ENCODE results near the gene CHRNA5.
"Not testable (repeated sequence)": the region's sequence is repeated elsewhere in the genome, so short reads cannot be mapped to it uniquely, and the experiment has no call there.

CHRNA5 gene

DNA sequence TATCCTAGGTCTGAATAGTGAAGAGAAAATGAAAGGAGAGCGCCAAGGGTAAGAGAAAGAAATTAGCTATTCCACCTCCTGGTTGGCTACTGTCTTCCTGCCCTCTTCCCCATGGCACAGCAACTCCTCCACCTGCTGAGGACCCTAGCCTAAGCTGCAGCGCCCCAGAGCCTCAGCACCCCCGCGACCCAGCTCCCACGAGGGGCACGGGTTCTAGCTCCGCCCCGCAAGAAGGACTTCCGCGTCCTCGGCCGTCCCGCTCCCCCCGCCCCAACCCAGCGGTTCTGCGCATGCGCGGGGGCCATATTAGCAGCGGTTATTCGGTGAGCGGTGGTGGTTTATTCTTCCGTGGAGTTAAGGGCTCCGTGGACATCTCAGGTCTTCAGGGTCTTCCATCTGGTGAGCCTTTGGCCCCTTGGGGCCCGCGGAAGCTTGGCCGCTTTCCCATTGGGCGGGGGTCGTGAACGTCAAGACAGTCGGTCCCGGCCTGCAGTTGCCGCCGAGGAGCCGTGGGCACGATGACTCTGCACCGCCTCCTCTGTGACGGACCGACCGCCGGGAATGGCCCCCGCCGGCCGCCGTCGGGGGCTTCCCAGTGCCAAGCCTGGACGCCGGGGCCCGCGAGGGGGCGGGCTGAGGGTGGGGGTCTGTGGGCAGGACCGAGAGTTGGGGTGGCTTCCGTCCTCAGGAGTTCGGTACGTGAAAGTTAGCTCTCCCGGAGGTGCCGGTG, 25.0 kb upstream of the CHRNA5 start, which contains the start of gene PSMA4:
Gene PSMA4, plus strand, starts transcription at position 304 of the 730 bp plus-strand sequence. CDS start 1,484 bp downstream, outside the sequence.
- FAIRE-seq, result peak; percentile 93
- DNase-seq (ENCODE audit: insufficient read length, low spot score), result peak; percentile 82
- TF ChIP-seq POU2F2 (IDR thresholded peaks at IDR 0.05; ENCODE audit: low read depth, low read length) (peak; percentile 65; the same call in 1 of the 2 replicates), POLR2A (IDR thresholded peaks at IDR 0.05; ENCODE audit: low read depth, low read length) (peak; percentile 91), POLR2AphosphoS5 (IDR thresholded peaks at IDR 0.05; ENCODE audit: low read depth, low read length) (peak; percentile 83), SPI1 (IDR thresholded peaks at IDR 0.05; ENCODE audit: low read depth, low read length) (no peak), PAX5 (IDR thresholded peaks at IDR 0.05; ENCODE audit: insufficient read depth, low read length, severe bottlenecking) (no peak), TAF1 (IDR thresholded peaks at IDR 0.05; ENCODE audit: low read depth, low read length) (peak; percentile 75; the same call in 1 of the 2 replicates)

DNA sequence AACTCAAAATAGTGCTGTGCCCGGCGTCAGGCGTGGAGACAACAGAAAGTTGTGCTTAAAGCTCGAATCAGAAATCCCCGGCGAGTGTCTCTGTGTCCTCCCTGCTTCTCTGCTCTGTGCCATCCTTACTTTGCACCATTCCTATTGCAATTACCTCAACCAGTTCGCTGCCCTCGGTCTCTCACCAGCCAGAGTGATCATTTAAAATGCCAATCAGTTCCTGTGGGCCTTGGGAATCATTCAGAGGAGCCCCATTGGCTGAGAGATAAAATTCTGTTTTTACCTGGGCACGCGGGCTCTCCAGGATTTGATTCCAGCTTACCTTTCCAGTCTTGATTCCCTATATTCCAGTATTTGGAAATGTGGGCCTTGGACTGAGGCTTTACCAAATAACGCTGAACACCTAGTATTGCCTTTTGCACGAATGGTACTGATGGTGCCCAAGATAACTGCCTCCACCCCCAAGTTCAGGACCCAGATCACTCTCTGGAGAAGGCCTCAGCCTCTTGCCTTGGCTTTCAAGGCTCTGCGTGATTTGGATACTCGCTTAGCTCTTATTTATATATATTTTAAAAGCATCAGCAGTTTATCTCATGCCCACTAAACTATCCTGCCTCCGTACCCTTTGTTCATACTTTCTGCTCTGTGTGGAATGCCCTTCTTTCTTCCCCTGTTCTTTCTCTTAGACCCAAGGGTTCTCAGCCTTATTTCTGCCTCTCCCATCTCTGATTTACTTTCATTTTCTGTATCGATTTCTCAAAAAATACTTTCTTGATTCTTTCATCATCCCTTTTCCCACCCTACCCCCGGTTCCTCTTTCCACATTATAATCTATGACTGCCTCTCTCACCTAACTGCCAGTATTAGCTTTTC, 24.2 kb upstream of the CHRNA5 start:
- DNase-seq (ENCODE audit: insufficient read length, low spot score), result no peak
- no peak for TF ChIP-seq PAX5 (IDR thresholded peaks at IDR 0.05; ENCODE audit: insufficient read depth, low read length, severe bottlenecking)
- peak; percentile 55 for TF ChIP-seq SPI1 (IDR thresholded peaks at IDR 0.05; ENCODE audit: low read depth, low read length)
- no peak for TF ChIP-seq POU2F2 (IDR thresholded peaks at IDR 0.05; ENCODE audit: low read depth, low read length)
- TF ChIP-seq POLR2A (IDR thresholded peaks at IDR 0.05; ENCODE audit: low read depth, low read length), result no peak
- no peak for FAIRE-seq

DNA sequence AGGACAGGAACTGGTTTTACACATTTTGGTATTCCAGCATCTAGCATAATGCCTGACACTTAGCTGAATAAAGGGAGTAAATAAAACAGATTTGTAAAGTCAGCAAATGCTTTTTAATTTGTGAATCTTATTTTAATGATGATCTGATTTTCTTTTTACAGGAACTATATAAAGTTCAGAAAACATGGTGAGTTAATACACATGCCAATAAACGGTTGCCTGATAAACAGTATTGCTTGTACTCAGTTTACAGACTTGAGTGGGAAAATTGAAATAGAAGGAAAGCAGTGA, 23.6 kb upstream of the CHRNA5 start:
- no peak for FAIRE-seq
- TF ChIP-seq SPI1 (IDR thresholded peaks at IDR 0.05; ENCODE audit: low read depth, low read length), result no peak
- TF ChIP-seq POU2F2 (IDR thresholded peaks at IDR 0.05; ENCODE audit: low read depth, low read length), result no peak
- TF ChIP-seq PAX5 (IDR thresholded peaks at IDR 0.05; ENCODE audit: insufficient read depth, low read length, severe bottlenecking), result no peak
- TF ChIP-seq POLR2AphosphoS5 (IDR thresholded peaks at IDR 0.05; ENCODE audit: low read depth, low read length), result no peak
- TF ChIP-seq POLR2A (IDR thresholded peaks at IDR 0.05; ENCODE audit: low read depth, low read length), result no peak
- DNase-seq (ENCODE audit: insufficient read length, low spot score), result no peak

DNA sequence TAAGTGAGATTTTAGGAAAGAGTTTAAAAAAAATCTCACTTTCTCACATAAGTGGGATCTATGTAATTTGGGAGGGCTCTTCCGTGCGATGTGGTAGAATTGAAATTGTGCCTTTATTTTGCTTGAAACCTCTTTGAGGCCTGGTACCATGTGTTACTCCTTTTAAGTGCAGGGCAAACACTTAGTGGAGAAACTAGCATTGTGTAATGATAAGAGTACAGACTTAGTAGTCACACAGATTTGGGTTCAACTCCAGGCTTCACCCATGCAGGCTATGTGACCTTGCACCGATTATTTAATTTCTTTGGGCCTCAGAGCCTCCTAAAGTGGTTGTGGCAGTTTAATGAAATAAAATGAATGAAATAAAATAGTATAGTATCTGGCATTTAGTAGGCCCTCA, 22.7 kb upstream of the CHRNA5 start:
- FAIRE-seq (no peak), DNase-seq (ENCODE audit: insufficient read length, low spot score) (no peak)
- TF ChIP-seq POU2F2 (IDR thresholded peaks at IDR 0.05; ENCODE audit: low read depth, low read length) (no peak), SPI1 (IDR thresholded peaks at IDR 0.05; ENCODE audit: low read depth, low read length) (no peak), TAF1 (IDR thresholded peaks at IDR 0.05; ENCODE audit: low read depth, low read length) (no peak), PAX5 (IDR thresholded peaks at IDR 0.05; ENCODE audit: insufficient read depth, low read length, severe bottlenecking) (no peak), POLR2A (IDR thresholded peaks at IDR 0.05; ENCODE audit: low read depth, low read length) (no peak), POLR2AphosphoS5 (IDR thresholded peaks at IDR 0.05; ENCODE audit: low read depth, low read length) (no peak)

DNA sequence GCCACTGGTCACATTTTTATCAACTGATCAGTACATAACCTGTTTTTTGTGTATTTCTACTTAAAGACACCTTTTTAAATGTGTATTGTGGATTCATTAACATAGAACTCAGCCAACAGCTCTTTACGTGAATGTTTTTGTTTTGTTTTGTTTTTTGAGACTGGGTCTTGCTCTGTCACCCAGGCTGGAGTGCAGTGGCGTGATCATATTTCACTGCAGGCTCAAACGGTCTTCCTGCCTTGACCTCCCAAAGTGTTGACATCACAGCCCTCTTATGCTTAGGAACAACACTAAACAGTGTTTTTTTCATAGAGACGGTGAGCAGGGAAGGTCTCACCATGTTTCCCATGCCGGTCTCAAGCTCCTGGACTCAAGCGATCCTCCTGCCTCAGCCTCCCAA, 15.1 kb upstream of the CHRNA5 start:
- FAIRE-seq (no peak), DNase-seq (ENCODE audit: insufficient read length, low spot score) (no peak)

DNA sequence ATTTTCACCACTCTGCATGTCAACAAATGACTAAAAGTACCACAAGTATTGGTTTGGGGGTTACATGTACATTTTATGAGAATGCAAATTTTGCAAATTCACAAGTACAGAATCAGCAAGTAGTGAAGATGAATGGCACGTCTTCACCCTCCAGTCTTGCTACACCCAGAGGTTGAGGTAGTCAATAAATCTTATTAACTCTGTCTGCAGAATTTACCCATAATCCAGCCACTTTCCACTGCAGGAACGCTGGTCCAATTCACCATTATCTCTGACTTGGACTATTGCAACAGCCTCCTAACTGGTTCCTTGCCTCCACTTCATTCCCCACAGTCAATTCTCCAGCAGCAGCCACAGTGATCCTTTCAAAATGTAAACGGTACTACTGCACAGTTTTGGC, 14.5 kb upstream of the CHRNA5 start:
- FAIRE-seq (peak; percentile 43), DNase-seq (ENCODE audit: insufficient read length, low spot score) (no peak)
- TF ChIP-seq POLR2AphosphoS5 (IDR thresholded peaks at IDR 0.05; ENCODE audit: low read depth, low read length) (no peak), PAX5 (IDR thresholded peaks at IDR 0.05; ENCODE audit: insufficient read depth, low read length, severe bottlenecking) (no peak), SPI1 (IDR thresholded peaks at IDR 0.05; ENCODE audit: low read depth, low read length) (no peak), POLR2A (IDR thresholded peaks at IDR 0.05; ENCODE audit: low read depth, low read length) (no peak), POU2F2 (IDR thresholded peaks at IDR 0.05; ENCODE audit: low read depth, low read length) (no peak), TAF1 (IDR thresholded peaks at IDR 0.05; ENCODE audit: low read depth, low read length) (no peak)

More for the DNA sequence above, 15.1 kb upstream of the CHRNA5 start:
- TF ChIP-seq POU2F2 (IDR thresholded peaks at IDR 0.05; ENCODE audit: low read depth, low read length), result no peak
- TF ChIP-seq POLR2A (IDR thresholded peaks at IDR 0.05; ENCODE audit: low read depth, low read length), result no peak
- TF ChIP-seq PAX5 (IDR thresholded peaks at IDR 0.05; ENCODE audit: insufficient read depth, low read length, severe bottlenecking), result no peak
- no peak for TF ChIP-seq TAF1 (IDR thresholded peaks at IDR 0.05; ENCODE audit: low read depth, low read length)

DNA sequence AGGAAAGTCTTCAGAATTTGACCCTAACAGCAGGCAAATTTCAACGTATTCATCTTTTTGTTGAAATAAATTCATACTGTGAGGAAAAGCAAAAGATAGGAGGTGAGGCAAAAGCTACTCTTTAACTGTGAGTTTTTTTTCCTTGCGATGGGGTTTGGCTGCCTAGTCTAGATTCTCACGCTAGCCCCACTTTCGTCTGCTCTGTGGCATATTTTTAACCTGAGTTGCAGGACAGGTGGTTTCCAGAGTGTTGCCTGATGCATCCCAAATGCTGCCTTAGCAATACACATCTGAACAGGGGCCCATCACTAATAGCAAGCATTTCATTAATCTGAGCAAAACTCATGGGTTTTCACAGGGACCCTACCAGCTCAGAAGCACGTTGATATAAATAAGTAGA, 13.4 kb upstream of the CHRNA5 start:
- no peak for TF ChIP-seq TAF1 (IDR thresholded peaks at IDR 0.05; ENCODE audit: low read depth, low read length)
- no peak for TF ChIP-seq POLR2AphosphoS5 (IDR thresholded peaks at IDR 0.05; ENCODE audit: low read depth, low read length)
- TF ChIP-seq POU2F2 (IDR thresholded peaks at IDR 0.05; ENCODE audit: low read depth, low read length), result no peak
- no peak for TF ChIP-seq PAX5 (IDR thresholded peaks at IDR 0.05; ENCODE audit: insufficient read depth, low read length, severe bottlenecking)
- no peak for TF ChIP-seq POLR2A (IDR thresholded peaks at IDR 0.05; ENCODE audit: low read depth, low read length)
- no peak for TF ChIP-seq SPI1 (IDR thresholded peaks at IDR 0.05; ENCODE audit: low read depth, low read length)
- FAIRE-seq, result no peak
- DNase-seq (ENCODE audit: insufficient read length, low spot score), result no peak

DNA sequence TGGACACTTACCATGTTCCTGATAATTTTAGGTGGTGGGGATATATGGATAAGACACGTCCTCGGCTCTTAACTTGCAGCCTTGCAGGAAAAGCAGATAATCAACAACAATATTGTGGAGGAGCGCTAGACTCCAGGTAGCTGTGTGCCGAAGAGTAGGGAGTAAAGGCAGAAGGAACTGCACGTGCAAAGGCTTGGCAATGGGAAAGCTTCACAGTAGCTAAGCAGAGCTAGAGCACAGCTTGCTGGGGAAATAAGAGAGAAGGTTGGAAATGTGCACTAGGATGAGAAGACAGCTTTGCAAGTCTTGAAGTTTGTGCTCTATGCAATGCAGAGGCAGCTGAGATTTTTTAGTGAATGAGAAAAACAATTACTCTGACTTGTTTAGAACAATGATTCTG, 12.7 kb upstream of the CHRNA5 start:
- no peak for FAIRE-seq
- DNase-seq (ENCODE audit: insufficient read length, low spot score), result no peak
- no peak for TF ChIP-seq SPI1 (IDR thresholded peaks at IDR 0.05; ENCODE audit: low read depth, low read length)
- TF ChIP-seq POU2F2 (IDR thresholded peaks at IDR 0.05; ENCODE audit: low read depth, low read length), result no peak

DNA sequence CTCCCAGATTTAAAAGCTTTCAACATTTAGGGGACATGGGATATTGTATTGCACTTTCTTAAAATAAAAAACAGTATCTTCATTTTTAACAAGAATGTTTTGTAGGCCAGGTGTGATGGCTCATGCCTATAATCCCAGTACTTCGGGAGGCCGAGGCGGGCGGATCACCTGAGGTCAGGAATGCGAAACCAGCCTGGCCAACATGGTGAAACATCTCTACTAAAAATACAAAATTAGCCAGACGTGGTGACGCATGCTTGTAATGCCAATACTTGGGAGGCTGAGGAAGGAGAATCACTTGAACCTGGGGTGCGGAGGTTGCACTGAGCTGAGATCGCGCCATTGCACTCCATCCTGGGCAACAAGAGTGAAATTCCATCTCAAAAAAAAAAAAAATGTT, 5.1 kb upstream of the CHRNA5 start:
- not testable (repeated sequence) for DNase-seq (ENCODE audit: insufficient read length, low spot score); FAIRE-seq

DNA sequence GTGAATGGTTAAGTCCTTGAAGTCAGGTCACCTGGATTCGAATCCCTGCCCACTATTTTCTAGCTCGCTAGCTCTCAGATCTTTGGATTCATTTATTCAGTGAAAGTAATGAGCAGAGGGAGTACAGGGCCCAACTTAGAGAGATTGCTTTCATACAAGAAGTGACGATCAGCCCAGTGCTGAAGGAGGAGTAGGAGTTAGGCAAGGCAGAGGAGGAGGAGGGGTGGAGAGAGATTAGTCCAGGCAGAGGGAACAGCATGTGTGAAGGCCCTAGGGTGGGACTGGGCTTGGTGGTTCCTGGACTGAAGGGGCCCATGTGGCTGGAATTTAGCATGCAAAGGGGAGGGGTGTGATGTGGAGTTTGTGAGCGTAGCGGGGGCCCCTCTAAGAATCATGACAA, 3.8 kb upstream of the CHRNA5 start:
- DNase-seq (ENCODE audit: insufficient read length, low spot score) (no peak), FAIRE-seq (no peak)
- no peak for TF ChIP-seq POU2F2 (IDR thresholded peaks at IDR 0.05; ENCODE audit: low read depth, low read length)
- TF ChIP-seq POLR2AphosphoS5 (IDR thresholded peaks at IDR 0.05; ENCODE audit: low read depth, low read length), result no peak
- TF ChIP-seq PAX5 (IDR thresholded peaks at IDR 0.05; ENCODE audit: insufficient read depth, low read length, severe bottlenecking), result no peak
- TF ChIP-seq SPI1 (IDR thresholded peaks at IDR 0.05; ENCODE audit: low read depth, low read length), result no peak
- TF ChIP-seq TAF1 (IDR thresholded peaks at IDR 0.05; ENCODE audit: low read depth, low read length), result no peak
- no peak for TF ChIP-seq POLR2A (IDR thresholded peaks at IDR 0.05; ENCODE audit: low read depth, low read length)
